ENCODE measurements around the gene KHDC1. TPM values are rescaled to one million over a fixed set of nuclear protein-coding genes. Genes with fewer than 3 reads are reported as not detected.

The KHDC1 gene
- total and polyA plus RNA-seq, 4 donors: 0.16 to 0.42 (median 0.25) TPM; not detected in 1

- no peak overlapping the region for H3K9ac ChIP-seq (ENCODE audit: low read depth in 1 of 2, low read length in 2 of 2)
- H3K27ac ChIP-seq (ENCODE audit: low read depth in 1 of 2, low read length in 2 of 2): no peak overlapping the region
- no peaks in the 10 kb centered on the region for H3K9me3 ChIP-seq (ENCODE audit: control insufficient read depth in 4 of 4, low read length in 3 of 4)
- H3K4me3 ChIP-seq (ENCODE audit: low read depth in 1 of 3, low read length in 3 of 3): no peak overlapping the region
- no peaks in the 10 kb centered on the region for H3K36me3 ChIP-seq (ENCODE audit: control insufficient read depth in 4 of 4, insufficient read depth in 3 of 4, low read depth in 1 of 4, low read length in 3 of 4)
- WGBS: 81% methylated on average over 1 of the region's 1 CpG
- no peaks in the 10 kb centered on the region for H3K4me1 ChIP-seq (ENCODE audit: control insufficient read depth in 4 of 4, insufficient read depth in 4 of 4, low read length in 3 of 4)
- no peak for TF ChIP-seq RAD21 (IDR thresholded peaks at IDR 0.05)
- TF ChIP-seq YY1 (IDR thresholded peaks at IDR 0.05): no peak
- no peak for TF ChIP-seq ZBTB33 (IDR thresholded peaks at IDR 0.05)
- no peak for TF ChIP-seq JUND (IDR thresholded peaks at IDR 0.05)
- TF ChIP-seq HNF4G (IDR thresholded peaks at IDR 0.05): no peak
- TF ChIP-seq HNF4A (conservative IDR thresholded peaks at IDR 0.05): no peak
- no peak for TF ChIP-seq EGR1 (IDR thresholded peaks at IDR 0.05; ENCODE audit: low read depth in 2 of 2)
- TF ChIP-seq GABPA (IDR thresholded peaks at IDR 0.05 in 1 of 2, conservative IDR thresholded peaks at IDR 0.05 in 1 of 2): no peak
- no peak for TF ChIP-seq NR2F2 (IDR thresholded peaks at IDR 0.05)
- TF ChIP-seq SP1 (IDR thresholded peaks at IDR 0.05): no peak
- no peaks in the 10 kb centered on the region for H3K27me3 ChIP-seq (ENCODE audit: control insufficient read depth in 4 of 4, insufficient read depth in 4 of 4, low read length in 3 of 4)
- no peak for DNase-seq (ENCODE audit: low spot score)
Observed at GRCh38 chr6:73203098-73203497, 59.9 kb downstream of the KHDC1 start.

- H3K27me3 ChIP-seq (ENCODE audit: control insufficient read depth in 4 of 4, insufficient read depth in 4 of 4, low read length in 3 of 4): no peaks in the 10 kb centered on the region
- no peaks in the 10 kb centered on the region for H3K36me3 ChIP-seq (ENCODE audit: control insufficient read depth in 4 of 4, insufficient read depth in 3 of 4, low read depth in 1 of 4, low read length in 3 of 4)
- H3K9ac ChIP-seq (ENCODE audit: low read depth in 1 of 2, low read length in 2 of 2): no peak overlapping the region
- no peak for DNase-seq (ENCODE audit: low spot score)
- no peak overlapping the region for H3K27ac ChIP-seq (ENCODE audit: low read depth in 1 of 2, low read length in 2 of 2)
- no peak overlapping the region for H3K4me3 ChIP-seq (ENCODE audit: low read depth in 1 of 3, low read length in 3 of 3)
- TF ChIP-seq FOXA2 (IDR thresholded peaks at IDR 0.05) (no peak), ATF3 (IDR thresholded peaks at IDR 0.05) (no peak), FOXA1 (IDR thresholded peaks at IDR 0.05) (no peak), YY1 (IDR thresholded peaks at IDR 0.05) (no peak), MAX (IDR thresholded peaks at IDR 0.05) (no peak), HNF4A (conservative IDR thresholded peaks at IDR 0.05) (no peak), TAF1 (conservative IDR thresholded peaks at IDR 0.05) (no peak), CTCF (IDR thresholded peaks at IDR 0.05; ENCODE audit: low read depth, low read length, missing input control) (no peak), RXRA (IDR thresholded peaks at IDR 0.05) (no peak), ZBTB33 (IDR thresholded peaks at IDR 0.05) (no peak), JUND (IDR thresholded peaks at IDR 0.05) (no peak), HNF4G (IDR thresholded peaks at IDR 0.05) (no peak), SP1 (IDR thresholded peaks at IDR 0.05) (no peak), NR2F2 (IDR thresholded peaks at IDR 0.05) (no peak), REST (IDR thresholded peaks at IDR 0.05) (no peak), EGR1 (IDR thresholded peaks at IDR 0.05; ENCODE audit: low read depth in 2 of 2) (no peak), RAD21 (IDR thresholded peaks at IDR 0.05) (no peak), GABPA (IDR thresholded peaks at IDR 0.05 in 1 of 2, conservative IDR thresholded peaks at IDR 0.05 in 1 of 2) (no peak)
- no peaks in the 10 kb centered on the region for H3K9me3 ChIP-seq (ENCODE audit: control insufficient read depth in 4 of 4, low read length in 3 of 4)
- no peaks in the 10 kb centered on the region for H3K4me1 ChIP-seq (ENCODE audit: control insufficient read depth in 4 of 4, insufficient read depth in 4 of 4, low read length in 3 of 4)
- 77% methylated on average over 4 of the region's 4 CpGs for WGBS
Observed at GRCh38 chr6:73200735-73201134, 62.3 kb downstream of the KHDC1 start.
